Loucy (cell line): Measurements from ENCODE around the gene RETREG2.

Source experiments
- H2AFZ ChIP-seq: fragments of 200-600 bp; sonication (generic); 2 replicates; pipeline ENCODE4 v1.6.0; 2016; ENCODE audit warnings: antibody characterized with exemption, mild to moderate bottlenecking, low read length, moderate library complexity
- H3F3A ChIP-seq: fragments of 200-600 bp; 2 replicates; pipeline ENCODE4 v1.6.0; 2016; ENCODE audit warnings: antibody characterized with exemption, low read depth, mild to moderate bottlenecking
- H3K27me3 ChIP-seq: fragments of 200-600 bp; sonication (generic); 2 replicates; pipeline ENCODE4 v1.6.1; 2014; ENCODE audit warnings: low read length, mild to moderate bottlenecking; ENCODE audit not compliant: insufficient read depth, poor library complexity, severe bottlenecking
- H3K36me3 ChIP-seq: fragments of 200-600 bp; sonication (generic); 2 replicates; pipeline ENCODE4 v1.6.1; 2016; ENCODE audit warnings: low read length; ENCODE audit not compliant: insufficient read depth
- H3K4me1 ChIP-seq: fragments of 200-600 bp; sonication (generic); 2 replicates; pipeline ENCODE4 v1.5.1; 2014; ENCODE audit warnings: low read length, mild to moderate bottlenecking; ENCODE audit not compliant: insufficient read depth, poor library complexity, severe bottlenecking
- H3K4me2 ChIP-seq: fragments of 200-600 bp; sonication (generic); 2 replicates; pipeline ENCODE4 v1.6.0; 2014; ENCODE audit warnings: antibody characterized with exemption, low read length, low read depth, mild to moderate bottlenecking; ENCODE audit not compliant: poor library complexity, severe bottlenecking
- H3K4me3 ChIP-seq: fragments of 200-600 bp; sonication (generic); 2 replicates; pipeline ENCODE4 v1.5.1; 2014; ENCODE audit warnings: low read length, mild to moderate bottlenecking, mixed read lengths; ENCODE audit not compliant: poor library complexity, severe bottlenecking
- H3K79me2 ChIP-seq: fragments of 200-600 bp; sonication (generic); 2 replicates; pipeline ENCODE4 v1.6.1; 2014; ENCODE audit warnings: low read length; ENCODE audit not compliant: insufficient read depth
- H3K9ac ChIP-seq: fragments of 200-600 bp; sonication (generic); 2 replicates; pipeline ENCODE4 v1.6.0; 2014; ENCODE audit warnings: mild to moderate bottlenecking, low read depth, low read length, moderate library complexity; ENCODE audit not compliant: poor library complexity, severe bottlenecking
- H3K9me2 ChIP-seq: fragments of 200-600 bp; sonication (generic); replicated peaks from 2 replicates; pipeline ENCODE4 v1.6.1; 2016; ENCODE audit warnings: low read depth, low read length, mixed read lengths
- H3K9me3 ChIP-seq: fragments of 200-600 bp; sonication (generic); 2 replicates; pipeline ENCODE4 v1.6.1; 2014; ENCODE audit warnings: mild to moderate bottlenecking, antibody characterized with exemption, low read length, low read depth; ENCODE audit not compliant: insufficient read depth
- H4K20me1 ChIP-seq: fragments of 200-600 bp; sonication (generic); 2 replicates; pipeline ENCODE4 v1.6.0; 2014; ENCODE audit warnings: antibody characterized with exemption, low read length, mild to moderate bottlenecking; ENCODE audit not compliant: insufficient read depth, poor library complexity, severe bottlenecking
- CTCF ChIP-seq: fragments of 200-600 bp; sonication (generic); conservative IDR thresholded peaks from 2 replicates; pipeline ENCODE4 v1.5.1; 2014; ENCODE audit warnings: mild to moderate bottlenecking, antibody characterized with exemption, low read length
- EZH2phosphoT487 ChIP-seq: fragments of 200-600 bp; IDR thresholded peaks from 2 replicates; pipeline ENCODE4 v1.6.1; 2018; ENCODE audit warnings: antibody characterized with exemption, mild to moderate bottlenecking, moderate library complexity, borderline replicate concordance

RETREG2 gene

GRCh38 chr2:219209236-219210195 is 31.4 kb downstream of the RETREG2 start:
- Histone ChIP-seq H4K20me1 (peaks cover 4% of the 10 kb centered on the region), H3K36me3 (no peaks in the 10 kb centered on the region), H3K9me3 (peaks cover 2% of the 10 kb centered on the region; the same call in 1 of the 2 replicates), H3K9ac (peak overlapping the region; percentile 27), H3K4me2 (no peak overlapping the region), H3K27me3 (no peaks in the 10 kb centered on the region), H3K79me2 (peaks cover 9% of the 10 kb centered on the region; the same call in 1 of the 2 replicates), H3K4me3 (no peak overlapping the region), H3K9me2 (no peaks in the 10 kb centered on the region), H3K4me1 (peaks cover 18% of the 10 kb centered on the region), H2AFZ (no peak overlapping the region), H3F3A (0 out of 2 replicates have a peak, but pooled peaks cover 5% of the 10 kb centered on the region)
- no peak for TF ChIP-seq EZH2phosphoT487

- Histone ChIP-seq H3K4me1 (peaks cover 18% of the 10 kb centered on the region), H3K79me2 (peaks cover 9% of the 10 kb centered on the region; the same call in 1 of the 2 replicates), H3K9ac (no peak overlapping the region), H3F3A (0 out of 2 replicates have a peak, but pooled peaks cover 5% of the 10 kb centered on the region), H3K4me2 (no peak overlapping the region), H4K20me1 (peaks cover 4% of the 10 kb centered on the region), H3K9me2 (no peaks in the 10 kb centered on the region), H2AFZ (no peak overlapping the region), H3K4me3 (no peak overlapping the region), H3K9me3 (no peaks in the 10 kb centered on the region), H3K27me3 (no peaks in the 10 kb centered on the region), H3K36me3 (no peaks in the 10 kb centered on the region)
- no peak for TF ChIP-seq CTCF
- TF ChIP-seq EZH2phosphoT487 = no peak
Measured at GRCh38 chr2:219210196-219210885, 32.3 kb downstream of the RETREG2 start.

GRCh38 chr2:219210886-219211362 is 32.8 kb downstream of the RETREG2 start:
- Histone ChIP-seq H3K4me1 (peaks cover 16% of the 10 kb centered on the region), H3K36me3 (no peaks in the 10 kb centered on the region), H3K9me2 (no peaks in the 10 kb centered on the region), H3K79me2 (peaks cover 9% of the 10 kb centered on the region; the same call in 1 of the 2 replicates), H3K4me3 (no peak overlapping the region), H3K27me3 (no peaks in the 10 kb centered on the region), H2AFZ (no peak overlapping the region), H4K20me1 (peaks cover 4% of the 10 kb centered on the region), H3K4me2 (no peak overlapping the region), H3F3A (0 out of 2 replicates have a peak, but pooled peaks cover 5% of the 10 kb centered on the region), H3K9ac (no peak overlapping the region), H3K9me3 (no peaks in the 10 kb centered on the region)
- no peak for TF ChIP-seq EZH2phosphoT487
- TF ChIP-seq CTCF = no peak
